ENCODE data around the gene TNFRSF18.

TNFRSF18 gene

GRCh38 chr1:1181938-1182410 is 24.4 kb downstream of the TNFRSF18 start:
- no peak for DNase-seq (ENCODE audit: low read depth in 1 of 2, low spot score in 1 of 2)
- no peak for TF ChIP-seq POLR2AphosphoS5 (IDR thresholded peaks at IDR 0.05; ENCODE audit: low read depth)
- TF ChIP-seq SPI1 (IDR thresholded peaks at IDR 0.05; ENCODE audit: borderline replicate concordance, low read depth): no peak
- TF ChIP-seq, protein P1, sequence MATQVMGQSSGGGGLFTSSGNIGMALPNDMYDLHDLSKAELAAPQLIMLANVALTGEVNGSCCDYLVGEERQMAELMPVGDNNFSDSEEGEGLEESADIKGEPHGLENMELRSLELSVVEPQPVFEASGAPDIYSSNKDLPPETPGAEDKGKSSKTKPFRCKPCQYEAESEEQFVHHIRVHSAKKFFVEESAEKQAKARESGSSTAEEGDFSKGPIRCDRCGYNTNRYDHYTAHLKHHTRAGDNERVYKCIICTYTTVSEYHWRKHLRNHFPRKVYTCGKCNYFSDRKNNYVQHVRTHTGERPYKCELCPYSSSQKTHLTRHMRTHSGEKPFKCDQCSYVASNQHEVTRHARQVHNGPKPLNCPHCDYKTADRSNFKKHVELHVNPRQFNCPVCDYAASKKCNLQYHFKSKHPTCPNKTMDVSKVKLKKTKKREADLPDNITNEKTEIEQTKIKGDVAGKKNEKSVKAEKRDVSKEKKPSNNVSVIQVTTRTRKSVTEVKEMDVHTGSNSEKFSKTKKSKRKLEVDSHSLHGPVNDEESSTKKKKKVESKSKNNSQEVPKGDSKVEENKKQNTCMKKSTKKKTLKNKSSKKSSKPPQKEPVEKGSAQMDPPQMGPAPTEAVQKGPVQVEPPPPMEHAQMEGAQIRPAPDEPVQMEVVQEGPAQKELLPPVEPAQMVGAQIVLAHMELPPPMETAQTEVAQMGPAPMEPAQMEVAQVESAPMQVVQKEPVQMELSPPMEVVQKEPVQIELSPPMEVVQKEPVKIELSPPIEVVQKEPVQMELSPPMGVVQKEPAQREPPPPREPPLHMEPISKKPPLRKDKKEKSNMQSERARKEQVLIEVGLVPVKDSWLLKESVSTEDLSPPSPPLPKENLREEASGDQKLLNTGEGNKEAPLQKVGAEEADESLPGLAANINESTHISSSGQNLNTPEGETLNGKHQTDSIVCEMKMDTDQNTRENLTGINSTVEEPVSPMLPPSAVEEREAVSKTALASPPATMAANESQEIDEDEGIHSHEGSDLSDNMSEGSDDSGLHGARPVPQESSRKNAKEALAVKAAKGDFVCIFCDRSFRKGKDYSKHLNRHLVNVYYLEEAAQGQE (IDR thresholded peaks at IDR 0.05; ENCODE audit: insufficient replicate concordance, low read depth): no peak
- TF ChIP-seq, protein P2, sequence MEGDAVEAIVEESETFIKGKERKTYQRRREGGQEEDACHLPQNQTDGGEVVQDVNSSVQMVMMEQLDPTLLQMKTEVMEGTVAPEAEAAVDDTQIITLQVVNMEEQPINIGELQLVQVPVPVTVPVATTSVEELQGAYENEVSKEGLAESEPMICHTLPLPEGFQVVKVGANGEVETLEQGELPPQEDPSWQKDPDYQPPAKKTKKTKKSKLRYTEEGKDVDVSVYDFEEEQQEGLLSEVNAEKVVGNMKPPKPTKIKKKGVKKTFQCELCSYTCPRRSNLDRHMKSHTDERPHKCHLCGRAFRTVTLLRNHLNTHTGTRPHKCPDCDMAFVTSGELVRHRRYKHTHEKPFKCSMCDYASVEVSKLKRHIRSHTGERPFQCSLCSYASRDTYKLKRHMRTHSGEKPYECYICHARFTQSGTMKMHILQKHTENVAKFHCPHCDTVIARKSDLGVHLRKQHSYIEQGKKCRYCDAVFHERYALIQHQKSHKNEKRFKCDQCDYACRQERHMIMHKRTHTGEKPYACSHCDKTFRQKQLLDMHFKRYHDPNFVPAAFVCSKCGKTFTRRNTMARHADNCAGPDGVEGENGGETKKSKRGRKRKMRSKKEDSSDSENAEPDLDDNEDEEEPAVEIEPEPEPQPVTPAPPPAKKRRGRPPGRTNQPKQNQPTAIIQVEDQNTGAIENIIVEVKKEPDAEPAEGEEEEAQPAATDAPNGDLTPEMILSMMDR (IDR thresholded peaks at IDR 0.05; ENCODE audit: insufficient read depth, low read length): no peak
- TF ChIP-seq GABPA (IDR thresholded peaks at IDR 0.05; ENCODE audit: low read depth): no peak
- peaks cover 6% of the 10 kb centered on the region for H3K27me3 ChIP-seq (ENCODE audit: insufficient read depth, poor library complexity, severe bottlenecking)
- H3K4me3 ChIP-seq (replicated peaks; ENCODE audit: insufficient read depth, low read length): no peak overlapping the region
- H3K27ac ChIP-seq (replicated peaks): no peak overlapping the region

- DNase-seq (ENCODE audit: low read depth in 1 of 2, low spot score in 1 of 2): no peak
- peaks cover 6% of the 10 kb centered on the region for H3K27me3 ChIP-seq (ENCODE audit: insufficient read depth, poor library complexity, severe bottlenecking)
- no peak overlapping the region for H3K4me3 ChIP-seq (replicated peaks; ENCODE audit: insufficient read depth, low read length)
- no peak overlapping the region for H3K27ac ChIP-seq (replicated peaks)
- TF ChIP-seq POLR2AphosphoS5 (IDR thresholded peaks at IDR 0.05; ENCODE audit: low read depth): no peak
Observed at GRCh38 chr1:1181129-1181937, 25.1 kb downstream of the TNFRSF18 start.

DNA sequence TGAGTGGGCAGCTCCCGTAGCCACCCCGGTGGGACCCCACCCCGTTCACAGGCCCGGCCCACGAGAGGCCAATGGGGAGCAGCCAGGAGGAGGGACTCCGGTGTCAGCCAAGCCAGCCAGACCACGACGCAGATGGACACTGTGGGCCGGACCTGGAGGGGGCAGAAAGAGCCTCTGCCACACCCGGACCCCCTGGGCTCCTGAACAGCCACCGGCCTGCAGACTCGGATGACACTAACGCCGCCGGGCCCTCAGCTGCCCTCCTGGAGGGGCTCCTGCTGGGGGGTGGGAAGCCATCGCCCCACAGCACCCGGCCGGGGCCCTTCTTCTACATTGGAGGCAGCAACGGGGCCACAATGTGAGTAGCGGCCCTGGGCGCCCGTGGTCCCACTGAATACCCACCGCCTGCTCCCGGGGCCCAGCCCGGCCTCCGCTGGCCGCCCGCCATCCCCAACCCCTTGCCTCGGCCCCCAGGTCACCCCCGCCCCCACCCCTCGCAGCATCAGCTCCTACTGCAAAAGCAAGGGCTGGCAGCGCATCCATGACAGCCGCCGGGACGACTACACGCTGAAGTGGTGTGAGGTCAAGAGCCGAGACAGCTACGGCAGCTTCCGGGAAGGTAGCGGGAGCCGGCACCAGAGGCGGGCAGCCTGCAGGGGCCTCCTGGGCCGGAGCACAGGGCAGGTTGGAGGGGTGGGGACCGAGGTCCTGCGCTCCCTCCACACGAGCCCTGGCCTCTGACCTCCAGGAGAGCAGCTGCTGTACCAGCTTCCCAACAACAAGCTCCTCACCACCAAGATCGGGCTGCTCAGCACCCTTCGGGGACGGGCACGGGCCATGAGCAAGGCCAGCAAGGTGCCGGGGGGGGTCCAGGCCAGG is 26.2 kb downstream of the TNFRSF18 start:
- no peak for DNase-seq (ENCODE audit: low read depth in 1 of 2, low spot score in 1 of 2)
- no peak for TF ChIP-seq SPI1 (IDR thresholded peaks at IDR 0.05; ENCODE audit: borderline replicate concordance, low read depth)
- Histone ChIP-seq H3K4me3 (replicated peaks; ENCODE audit: insufficient read depth, low read length) (no peak overlapping the region), H3K27me3 (ENCODE audit: insufficient read depth, poor library complexity, severe bottlenecking) (peaks cover 6% of the 10 kb centered on the region), H3K27ac (replicated peaks) (no peak overlapping the region)

DNA sequence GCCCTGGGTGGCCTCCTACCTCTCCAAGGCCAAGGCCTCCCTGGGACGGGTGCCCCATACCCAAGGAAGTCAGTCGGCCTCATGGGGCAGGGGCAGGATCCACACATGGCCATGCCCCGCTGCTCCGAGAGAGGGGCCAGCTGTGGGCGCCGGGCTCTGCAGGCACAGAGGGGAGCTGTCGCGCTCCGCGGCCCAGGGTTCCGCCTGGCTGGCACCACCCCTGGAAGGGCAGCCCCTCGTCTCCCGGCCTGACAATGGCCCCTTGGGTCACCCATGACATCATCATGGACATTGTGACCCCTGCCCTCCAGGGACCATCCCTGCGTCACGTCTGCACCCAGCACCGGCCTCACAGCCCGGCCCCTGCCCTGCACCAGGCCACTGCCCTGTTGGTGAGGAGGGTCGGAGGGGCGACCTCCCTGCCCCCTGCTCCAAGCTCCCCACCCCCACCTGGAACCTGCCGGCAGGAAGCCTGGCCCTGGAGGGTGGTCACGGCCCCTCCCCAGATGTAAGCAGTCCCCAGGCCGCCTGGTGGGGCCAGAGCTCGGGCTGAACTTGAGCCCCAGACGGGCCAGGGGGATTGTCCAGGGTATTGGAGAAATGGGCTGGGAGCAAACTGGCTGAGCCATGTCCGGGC is 26.9 kb downstream of the TNFRSF18 start:
- no peak for DNase-seq (ENCODE audit: low read depth in 1 of 2, low spot score in 1 of 2)
- no peak overlapping the region for H3K27ac ChIP-seq (replicated peaks)
- peaks cover 6% of the 10 kb centered on the region for H3K27me3 ChIP-seq (ENCODE audit: insufficient read depth, poor library complexity, severe bottlenecking)
- TF ChIP-seq GABPA (IDR thresholded peaks at IDR 0.05; ENCODE audit: low read depth) (no peak), POLR2AphosphoS5 (IDR thresholded peaks at IDR 0.05; ENCODE audit: low read depth) (no peak), SPI1 (IDR thresholded peaks at IDR 0.05; ENCODE audit: borderline replicate concordance, low read depth) (no peak)
- TF ChIP-seq, protein P1 (IDR thresholded peaks at IDR 0.05; ENCODE audit: insufficient replicate concordance, low read depth): no peak
- TF ChIP-seq, protein P2 (IDR thresholded peaks at IDR 0.05; ENCODE audit: insufficient read depth, low read length): no peak
- no peak overlapping the region for H3K4me3 ChIP-seq (replicated peaks; ENCODE audit: insufficient read depth, low read length)
